Thoracic aorta (tissue), 2 donors: ENCODE measurements around the gene CDC123. TPM values are rescaled to one million over a fixed set of nuclear protein-coding genes. Genes with fewer than 3 reads are reported as not detected.

Experiments
- ATAC-seq: fragments of 150-250 bp; one replicate; pipeline ENCODE4 v1.8.0; 2017; ENCODE audit warnings: low read depth; ENCODE audit not compliant: insufficient number of reproducible peaks, low FRiP score
- DNase-seq: peaks from one replicate; pipeline ENCODE4 v3.0.0-alpha.2; 2020; ENCODE audit warnings: low spot score
- H3K27ac ChIP-seq, 2 donors: fragments of 200-600 bp; sonication (generic); 1 replicate in 1 of 2; 2 replicates in 1 of 2; pipeline ENCODE4 v1.5.1; 2016; ENCODE audit warnings: mild to moderate bottlenecking in 2 of 2, moderate library complexity in 2 of 2
- H3K27me3 ChIP-seq: fragments of 200-600 bp; sonication (generic); replicated peaks from 2 replicates; pipeline ENCODE4 v1.6.0; 2016; ENCODE audit warnings: mild to moderate bottlenecking; ENCODE audit not compliant: insufficient read depth
- H3K36me3 ChIP-seq: fragments of 200-600 bp; sonication (generic); one replicate; pipeline ENCODE4 v1.5.1; 2016
- H3K4me1 ChIP-seq, 2 donors: fragments of 200-600 bp; sonication (generic); 1 replicate in 1 of 2; 2 replicates in 1 of 2; pipeline versions ENCODE4 v1.5.1 to v1.6.0; 2016; ENCODE audit warnings: low read depth in 2 of 2, mild to moderate bottlenecking in 1 of 2; ENCODE audit not compliant: control insufficient read depth in 1 of 2
- H3K4me3 ChIP-seq: fragments of 200-600 bp; sonication (generic); 2 replicates; pipeline ENCODE4 v1.5.1; 2016; ENCODE audit warnings: mild to moderate bottlenecking
- H3K9me3 ChIP-seq: fragments of 200-600 bp; sonication (generic); 2 replicates; pipeline ENCODE4 v1.5.1; 2016
- total RNA-seq, 2 donors: library from RNA; depleted of rRNA; stranded (reverse); fragments of >200 nt; gene quantifications; one replicate each; pipeline versions ENCODE4 v1.1.0 to v1.2.3, GENCODE V29; 2016
- TF ChIP-seq, protein P1 (sequence below): fragments of 200-600 bp; sonication (generic); IDR thresholded peaks from one replicate; pipeline ENCODE4 v1.5.1; 2019; ENCODE audit warnings: antibody characterized with exemption

Gene CDC123
- total RNA-seq, 2 donors from 2014 or later: 74.2 to 171 TPM

DNA sequence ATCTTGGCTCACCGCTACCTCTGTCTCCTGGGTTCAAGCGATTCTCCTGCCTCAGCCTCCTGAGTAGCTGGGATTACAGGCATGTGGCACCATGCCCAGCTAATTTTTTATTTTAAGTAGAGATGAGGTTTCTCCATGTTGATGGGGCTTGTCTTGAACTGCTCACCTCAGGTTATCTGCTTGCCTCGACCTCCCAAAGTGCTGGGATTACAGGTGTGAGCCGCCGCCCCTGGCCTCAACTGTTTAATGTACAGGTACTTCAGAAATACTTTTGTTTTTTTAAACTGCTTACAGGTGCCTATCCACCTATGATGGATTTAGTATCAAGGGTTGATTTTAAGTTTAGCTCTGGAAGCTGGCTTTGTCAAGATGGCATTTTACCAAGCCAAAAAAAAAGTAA is 55.6 kb downstream of the CDC123 start:
- TF ChIP-seq, protein P1, sequence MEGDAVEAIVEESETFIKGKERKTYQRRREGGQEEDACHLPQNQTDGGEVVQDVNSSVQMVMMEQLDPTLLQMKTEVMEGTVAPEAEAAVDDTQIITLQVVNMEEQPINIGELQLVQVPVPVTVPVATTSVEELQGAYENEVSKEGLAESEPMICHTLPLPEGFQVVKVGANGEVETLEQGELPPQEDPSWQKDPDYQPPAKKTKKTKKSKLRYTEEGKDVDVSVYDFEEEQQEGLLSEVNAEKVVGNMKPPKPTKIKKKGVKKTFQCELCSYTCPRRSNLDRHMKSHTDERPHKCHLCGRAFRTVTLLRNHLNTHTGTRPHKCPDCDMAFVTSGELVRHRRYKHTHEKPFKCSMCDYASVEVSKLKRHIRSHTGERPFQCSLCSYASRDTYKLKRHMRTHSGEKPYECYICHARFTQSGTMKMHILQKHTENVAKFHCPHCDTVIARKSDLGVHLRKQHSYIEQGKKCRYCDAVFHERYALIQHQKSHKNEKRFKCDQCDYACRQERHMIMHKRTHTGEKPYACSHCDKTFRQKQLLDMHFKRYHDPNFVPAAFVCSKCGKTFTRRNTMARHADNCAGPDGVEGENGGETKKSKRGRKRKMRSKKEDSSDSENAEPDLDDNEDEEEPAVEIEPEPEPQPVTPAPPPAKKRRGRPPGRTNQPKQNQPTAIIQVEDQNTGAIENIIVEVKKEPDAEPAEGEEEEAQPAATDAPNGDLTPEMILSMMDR: no peak
- H3K36me3 ChIP-seq: peaks cover 10% of the 10 kb centered on the region
- no peak overlapping the region for H3K4me3 ChIP-seq
- H3K9me3 ChIP-seq: no peaks in the 10 kb centered on the region
- H3K4me1 ChIP-seq: no peaks in the 10 kb centered on the region
- H3K27me3 ChIP-seq: no peaks in the 10 kb centered on the region
- ATAC-seq: no peak
- no peak overlapping the region for H3K27ac ChIP-seq
- no peak for DNase-seq

DNA sequence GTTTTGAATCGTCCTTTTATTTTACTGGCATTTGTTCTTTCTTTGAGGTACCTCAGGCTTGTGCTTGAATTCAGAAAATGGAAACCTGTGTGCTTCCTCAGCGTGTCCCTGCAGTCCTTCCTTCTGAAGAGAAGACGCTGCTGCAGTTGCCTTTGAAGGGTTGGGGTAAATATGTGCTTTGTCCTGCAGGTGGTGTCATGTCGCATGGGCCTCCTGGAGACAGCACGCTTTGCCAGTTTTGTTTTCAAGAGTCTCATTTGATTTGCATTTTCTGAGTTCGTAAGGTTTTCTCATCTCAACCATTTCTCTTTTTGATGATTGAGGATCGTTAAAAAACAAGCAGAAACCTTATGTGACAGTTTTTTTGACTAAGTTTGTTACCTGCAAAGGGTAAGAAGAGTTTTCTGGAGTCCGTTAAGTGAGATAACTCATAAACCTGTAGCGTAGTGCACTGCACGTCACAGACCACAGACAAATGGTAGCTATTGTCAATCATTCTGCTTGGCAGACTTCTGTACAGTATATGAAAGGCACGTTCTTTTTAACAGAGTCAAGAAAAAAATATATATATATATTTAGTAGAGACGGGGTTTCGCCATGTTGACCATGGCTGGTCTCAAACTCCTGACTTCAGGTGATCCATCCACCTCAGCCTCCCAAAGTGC is 57.0 kb downstream of the CDC123 start:
- DNase-seq: no peak
- no peak overlapping the region for H3K27ac ChIP-seq
- peaks cover 2% of the 10 kb centered on the region for H3K36me3 ChIP-seq

DNA sequence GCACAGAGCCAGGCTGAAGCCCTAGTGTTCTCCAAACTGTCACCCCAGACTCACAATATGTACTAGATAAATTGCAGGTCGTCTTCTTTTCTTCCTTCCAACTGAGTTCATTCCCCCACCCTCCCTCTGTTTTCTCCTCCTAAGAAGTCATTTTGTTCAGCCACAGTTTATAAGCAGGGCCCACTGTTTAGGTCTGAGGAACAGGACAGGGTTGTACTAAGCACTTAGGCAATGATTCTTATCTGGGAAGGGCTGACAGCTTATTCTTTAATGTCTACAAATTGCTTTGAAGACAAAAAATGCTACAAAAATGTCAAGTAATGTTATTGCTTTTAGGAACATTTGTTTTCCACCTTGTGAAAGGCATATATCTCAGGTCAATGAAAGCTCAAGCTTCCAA is 59.1 kb downstream of the CDC123 start:
- H3K27ac ChIP-seq: no peak overlapping the region
- H3K4me3 ChIP-seq: no peak overlapping the region
- H3K9me3 ChIP-seq: no peaks in the 10 kb centered on the region
- no peaks in the 10 kb centered on the region for H3K4me1 ChIP-seq
- DNase-seq (no peak), ATAC-seq (no peak)
- no peaks in the 10 kb centered on the region for H3K27me3 ChIP-seq
- TF ChIP-seq, protein P1: no peak
- H3K36me3 ChIP-seq: peaks cover 2% of the 10 kb centered on the region

More for the DNA sequence above, 57.0 kb downstream of the CDC123 start:
- ATAC-seq: no peak
- Histone ChIP-seq H3K4me1 (no peaks in the 10 kb centered on the region), H3K27me3 (no peaks in the 10 kb centered on the region), H3K4me3 (no peak overlapping the region), H3K9me3 (no peaks in the 10 kb centered on the region)
- TF ChIP-seq, protein P1: no peak

DNA sequence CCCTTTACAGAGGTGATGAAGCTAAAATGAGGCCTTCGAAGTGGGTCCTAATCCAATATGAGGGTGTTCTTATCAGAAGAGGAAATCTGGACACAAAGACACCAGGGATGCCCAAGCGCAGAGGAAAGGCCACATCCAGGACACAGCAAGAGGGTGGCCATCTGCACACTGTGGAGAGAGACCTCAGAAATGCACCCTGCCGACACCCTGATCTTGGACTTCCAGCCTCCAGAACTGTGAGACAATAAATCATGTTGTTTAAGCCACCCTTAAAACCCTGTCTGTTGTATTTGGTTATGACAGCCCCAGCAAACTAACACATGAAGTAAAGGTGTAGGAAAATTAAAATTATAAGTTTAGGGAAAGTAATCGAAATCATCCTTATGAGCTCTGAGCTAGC is 64.0 kb downstream of the CDC123 start:
- no peaks in the 10 kb centered on the region for H3K4me1 ChIP-seq
- H3K36me3 ChIP-seq: no peaks in the 10 kb centered on the region
- ATAC-seq (no peak), DNase-seq (no peak)
- no peak overlapping the region for H3K4me3 ChIP-seq
- H3K9me3 ChIP-seq: no peaks in the 10 kb centered on the region
- H3K27me3 ChIP-seq: no peaks in the 10 kb centered on the region
- TF ChIP-seq, protein P1: no peak
- H3K27ac ChIP-seq: no peak overlapping the region

DNA sequence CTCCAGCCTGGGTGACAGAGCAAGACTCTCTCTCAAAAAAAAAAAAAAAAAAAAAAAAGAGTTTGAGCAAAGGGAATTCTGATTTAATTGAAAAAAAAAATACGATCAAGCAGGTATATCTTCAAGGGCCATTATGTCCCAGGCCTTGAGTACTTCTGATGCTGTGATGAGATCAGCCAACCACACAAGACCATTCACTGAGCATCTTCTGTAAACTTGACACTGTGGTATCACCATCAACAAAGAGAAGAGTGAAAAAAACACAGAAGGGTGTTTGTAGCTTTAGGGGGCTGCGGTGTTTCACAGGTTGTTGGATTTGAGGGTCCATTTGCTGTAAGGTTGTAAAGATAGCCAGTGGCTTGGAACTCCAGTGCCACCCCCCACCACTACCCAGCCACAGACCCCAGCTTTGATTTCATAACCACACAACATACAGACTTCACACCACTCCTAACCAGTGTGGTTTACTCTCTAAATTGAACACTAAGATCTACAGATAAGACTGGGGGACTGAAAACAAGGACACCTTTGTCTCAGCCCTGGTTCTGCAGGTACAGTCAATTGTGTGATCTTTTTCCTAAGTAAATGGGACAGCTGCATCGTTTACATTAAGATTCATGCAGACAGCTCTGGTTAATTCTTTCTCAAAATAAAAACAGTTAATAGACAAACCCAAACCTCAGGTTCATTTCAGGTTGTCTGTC is 66.4 kb downstream of the CDC123 start:
- H3K4me1 ChIP-seq: no peaks in the 10 kb centered on the region
- no peak for DNase-seq
- no peaks in the 10 kb centered on the region for H3K36me3 ChIP-seq
- TF ChIP-seq, protein P1: no peak
- H3K9me3 ChIP-seq: no peaks in the 10 kb centered on the region
- no peak overlapping the region for H3K4me3 ChIP-seq
- no peak overlapping the region for H3K27ac ChIP-seq
- no peaks in the 10 kb centered on the region for H3K27me3 ChIP-seq
- ATAC-seq: no peak
